ENCODE results near the gene PDE5A.
A peak's percentile ranks its signal among the peaks of the same experiment; 100 is the strongest.
"Not testable (repeated sequence)": the region's sequence is repeated elsewhere in the genome, so short reads cannot be mapped to it uniquely, and the experiment has no call there.

The PDE5A gene

GRCh38 chr4:119643306-119644042 is 14.9 kb upstream of the PDE5A start:
- no peak for DNase-seq

- no peak for DNase-seq
These were observed 13.2 kb upstream of the PDE5A start for GRCh38 chr4:119641765-119642164.

- DNase-seq: no peak
These were observed 9.8 kb upstream of the PDE5A start for GRCh38 chr4:119638359-119638758.

- DNase-seq: not testable (repeated sequence)
These were observed 8.2 kb upstream of the PDE5A start for GRCh38 chr4:119636851-119637250.

- no peak for DNase-seq
These were observed 3.6 kb upstream of the PDE5A start for GRCh38 chr4:119632216-119632615.

- no peak for DNase-seq
These were observed 503 bp upstream of the PDE5A start for GRCh38 chr4:119629142-119629471.

- DNase-seq: peak; percentile 59 to 77 (median 76)
These were observed 1.0 kb downstream of the PDE5A start for GRCh38 chr4:119627267-119628255.

GRCh38 chr4:119626943-119627266 is 1.7 kb downstream of the PDE5A start:
- no peak for DNase-seq

- no peak for DNase-seq
These were observed 2.2 kb downstream of the PDE5A start for GRCh38 chr4:119626420-119626819.

GRCh38 chr4:119625761-119626160 is 2.8 kb downstream of the PDE5A start:
- no peak for DNase-seq

GRCh38 chr4:119624356-119624755 is 4.2 kb downstream of the PDE5A start:
- DNase-seq: no peak

GRCh38 chr4:119623025-119623424 is 5.6 kb downstream of the PDE5A start:
- no peak for DNase-seq

- DNase-seq: no peak
These were observed 13.4 kb downstream of the PDE5A start for GRCh38 chr4:119615068-119615719.

- no peak for DNase-seq
These were observed 24.3 kb downstream of the PDE5A start for GRCh38 chr4:119604266-119604665.

GRCh38 chr4:119602366-119602765 is 26.2 kb downstream of the PDE5A start:
- DNase-seq: no peak

GRCh38 chr4:119598521-119598920 is 30.1 kb downstream of the PDE5A start:
- DNase-seq: peak in 1 of 3 experiments; percentile 58

- DNase-seq: no peak
These were observed 31.2 kb downstream of the PDE5A start for GRCh38 chr4:119597377-119597776.

GRCh38 chr4:119593698-119594097 is 34.9 kb downstream of the PDE5A start:
- no peak for DNase-seq

- DNase-seq: no peak
These were observed 35.8 kb downstream of the PDE5A start for GRCh38 chr4:119592830-119593229.

- DNase-seq: no peak
These were observed 39.4 kb downstream of the PDE5A start for GRCh38 chr4:119589165-119589564.

GRCh38 chr4:119587796-119588195 is 40.8 kb downstream of the PDE5A start:
- DNase-seq: peak in 1 of 3 experiments; percentile 1

- no peak for DNase-seq
These were observed 42.8 kb downstream of the PDE5A start for GRCh38 chr4:119585771-119586170.

- DNase-seq: no peak
These were observed 47.3 kb downstream of the PDE5A start for GRCh38 chr4:119581190-119581873.

Data from NCI-H1417 (cell line).